OCI-LY1 (cell line): ENCODE results near the gene SLC7A14.

Experiments used
- CTCF ChIP-seq: fragments of 200-600 bp; sonication (generic), shearing (Covaris generic); IDR thresholded peaks from 2 replicates; pipeline ENCODE4 v1.5.1; 2017; ENCODE audit warnings: mild to moderate bottlenecking, antibody characterized with exemption, low read length, moderate library complexity, mixed read lengths
- EZH2 ChIP-seq: fragments of 200-600 bp; sonication (generic), shearing (Covaris generic); IDR thresholded peaks from 2 replicates; pipeline ENCODE4 v1.8.0; 2017; ENCODE audit warnings: borderline replicate concordance, mixed run types, mild to moderate bottlenecking, antibody characterized with exemption, low read length, moderate library complexity, mixed read lengths

DNA sequence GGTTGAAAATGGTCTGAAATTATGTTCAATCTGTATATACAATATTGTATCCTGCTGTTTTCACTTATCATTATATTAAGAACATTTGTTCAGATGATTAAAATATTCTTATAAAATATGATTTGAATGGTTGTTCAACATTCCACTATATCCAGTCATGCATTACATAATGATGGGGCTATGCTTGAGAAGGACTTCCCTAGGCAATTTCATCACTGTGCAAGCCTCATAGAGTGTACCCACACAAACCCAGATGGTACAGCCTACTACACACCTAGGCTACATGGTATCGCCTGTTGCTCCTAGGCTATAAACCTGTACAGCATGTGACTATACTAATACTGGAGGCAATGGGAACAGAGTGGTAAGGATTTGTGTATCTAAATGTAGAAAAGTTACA, 30.5 kb downstream of the SLC7A14 start:
- TF ChIP-seq CTCF (no peak), EZH2 (no peak)
